ENCODE measurements around the gene MAST2. TPM values are rescaled to one million over a fixed set of nuclear protein-coding genes. Genes with fewer than 3 reads are reported as not detected.

MAST2 gene
- total and polyA plus RNA-seq, 2 of the 4 experiments (the other 2 are of a cell fraction), result 14.2 to 41.0 TPM

DNA sequence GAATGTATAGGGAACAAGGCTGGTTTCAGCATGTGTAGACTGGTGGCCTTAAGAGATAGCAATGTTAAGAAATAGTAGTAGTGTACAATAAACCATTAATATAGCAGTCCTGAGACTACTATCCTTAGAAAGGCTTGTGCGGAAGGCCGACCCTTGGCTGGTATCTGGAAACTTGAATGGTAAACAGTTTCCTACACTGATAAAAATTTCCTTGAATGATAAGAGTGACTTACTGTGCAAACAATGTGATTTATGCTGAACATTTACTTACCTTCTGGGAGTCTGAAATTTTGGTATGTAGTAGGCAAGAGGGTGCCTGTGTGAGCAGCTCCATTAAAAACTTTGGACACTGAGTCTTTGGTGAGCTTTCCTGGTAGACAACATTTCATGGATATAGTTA is 44.7 kb downstream of the MAST2 start:
- no peak overlapping the region for H2AK9ac ChIP-seq (replicated peaks; ENCODE audit: low read depth, low read length, poor library complexity)
- H4K20me1 ChIP-seq (ENCODE audit: insufficient read depth, low read length), result no peaks in the 10 kb centered on the region; the same call in none of the 2 replicates
- no peak overlapping the region for H3K14ac ChIP-seq (replicated peaks; ENCODE audit: low read depth, low read length)
- peaks cover 2% of the 10 kb centered on the region for H3K4me1 ChIP-seq (ENCODE audit: control insufficient read depth, insufficient read depth, low read length)
- H3K56ac ChIP-seq (ENCODE audit: extremely low read depth, insufficient read depth, low read length), result no peak overlapping the region
- intact Hi-C loops (cut with micrococcal nuclease), result loop anchor here (10.0 kb wide), 1 partner anchor 163 kb away; the partner anchor contains the start of genes GPBP1L1 and TMEM69
- H3K36me3 ChIP-seq (ENCODE audit: control insufficient read depth, insufficient read depth, low read length), result no peaks in the 10 kb centered on the region
- H2BK5ac ChIP-seq (ENCODE audit: low read depth, low read length, poor library complexity, severe bottlenecking), result no peak overlapping the region
- no peak overlapping the region for H3K4me3 ChIP-seq (ENCODE audit: insufficient read depth, low read depth, low read length)
- DNase-seq (no peak), ATAC-seq (ENCODE audit: low read depth) (no peak)
- no peaks in the 10 kb centered on the region for H3K9me3 ChIP-seq (ENCODE audit: control insufficient read depth, insufficient read depth, low read length)
- dilution Hi-C loops (cut with HindIII; ENCODE audit: low sequenced_read_pairs, unreplicated experiment), result no loop called here
- no peak overlapping the region for H4K8ac ChIP-seq (ENCODE audit: low read depth in 2 of 2, low read length in 2 of 2)
- ChIA-PET POLR2A (ENCODE audit: unreplicated experiment) (no interaction called here), CTCF (interaction anchor here (0.6 kb wide), 1 partner anchor 481 kb away, joined by 3 read pairs; no protein-coding TSS in a partner anchor)
- H2BK120ac ChIP-seq (ENCODE audit: low read depth, low read length), result no peak overlapping the region
- no peak overlapping the region for H3K4ac ChIP-seq (ENCODE audit: low read depth, low read length)
- no peak overlapping the region for H3K18ac ChIP-seq (ENCODE audit: low read depth, low read length)
- no peak overlapping the region for H2AFZ ChIP-seq (replicated peaks; ENCODE audit: low read length, poor library complexity)
- no peak overlapping the region for H4K5ac ChIP-seq (ENCODE audit: low read depth, low read length)
- H2BK15ac ChIP-seq (ENCODE audit: low read depth, low read length), result no peak overlapping the region
- in situ Hi-C loops (cut with MboI; ENCODE audit: low sequenced_read_pairs), result no loop called here
- H3K9me1 ChIP-seq (ENCODE audit: insufficient read depth, low read length), result no peaks in the 10 kb centered on the region
- no CpG with 5 or more reads among the region's 2 CpGs for whole genome bisulfite sequencing, 2 experiments (ENCODE audit: extremely low coverage in 2 of 2, insufficient read length in 1 of 2)
- H2AK5ac ChIP-seq (ENCODE audit: low read depth, low read length), result no peak overlapping the region
- no peak overlapping the region for H3K4me2 ChIP-seq (ENCODE audit: low read depth, low read length)
- no peak overlapping the region for H3K9ac ChIP-seq (ENCODE audit: low read depth, low read length)
- no peak overlapping the region for H3K27ac ChIP-seq (ENCODE audit: insufficient read depth, low read length)
- H2BK20ac ChIP-seq (ENCODE audit: low read depth, low read length), result no peak overlapping the region
- TF ChIP-seq CEBPB (IDR thresholded peaks at IDR 0.05; ENCODE audit: low read depth, low read length), result no peak
- no peak for TF ChIP-seq MXI1 (IDR thresholded peaks at IDR 0.05; ENCODE audit: borderline replicate concordance, low read depth, low read length)
- no peak for TF ChIP-seq NFE2L2 (IDR thresholded peaks at IDR 0.05; ENCODE audit: low read depth, low read length)
- no peak for TF ChIP-seq CHD1 (IDR thresholded peaks at IDR 0.05; ENCODE audit: low read depth, low read length)
- TF ChIP-seq USF2 (IDR thresholded peaks at IDR 0.05; ENCODE audit: low read depth, low read length), result no peak
- no peak for TF ChIP-seq CTCF (conservative IDR thresholded peaks at IDR 0.05; ENCODE audit: low read depth, low read length)
- TF ChIP-seq SMC3 (IDR thresholded peaks at IDR 0.05; ENCODE audit: low read depth, low read length), result no peak
- H3K27me3 ChIP-seq (ENCODE audit: control insufficient read depth, insufficient read depth, low read length), result no peaks in the 10 kb centered on the region
- H4K91ac ChIP-seq (ENCODE audit: insufficient read depth, low read depth, low read length), result no peak overlapping the region
- no peak overlapping the region for H3K23ac ChIP-seq (ENCODE audit: low read depth, low read length)
- peaks cover 14 to 39% of the 10 kb centered on the region in 2 experiments for H3K79me1 ChIP-seq (ENCODE audit: low read depth in 1 of 2, low read length in 2 of 2)
- BruUV-seq (replicated peaks), result no TSS peak

Measured in IMR-90 (cell line).